Breast epithelium (tissue), 3 donors: Measurements from ENCODE around the gene ITLN1.

Source experiments
- POLR2A ChIP-seq: fragments of 450-650 bp; IDR thresholded peaks from one replicate; pipeline ENCODE4 v1.6.1; 2016; ENCODE audit warnings: antibody characterized with exemption, mild to moderate bottlenecking, moderate library complexity
- TF ChIP-seq, protein P1 (sequence below), 3 donors: fragments of 450-650 bp; IDR thresholded peaks; one replicate each; pipeline ENCODE4 v1.5.1; 2016 to 2017; ENCODE audit warnings: antibody characterized with exemption in 3 of 3, mild to moderate bottlenecking in 3 of 3, moderate library complexity in 3 of 3

DNA sequence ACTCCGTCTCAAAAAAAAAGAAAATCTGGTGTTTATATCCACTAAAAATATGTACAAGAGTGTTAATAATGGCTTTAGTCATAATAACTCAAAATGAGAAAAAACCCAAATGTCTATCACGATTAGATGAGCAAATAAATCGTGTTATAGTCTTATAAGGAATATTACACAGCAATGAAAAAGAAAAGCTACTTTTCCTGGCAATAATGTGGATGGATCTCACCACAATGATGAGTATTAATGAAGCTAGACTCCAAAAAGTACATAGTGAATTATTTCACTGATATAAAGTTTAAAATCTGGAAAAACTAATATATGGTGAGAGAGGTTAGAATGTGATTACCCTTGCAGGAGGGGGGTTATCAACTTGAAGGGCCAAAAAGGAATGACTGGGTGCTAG lies 32.0 kb downstream of the ITLN1 start:
- TF ChIP-seq, protein P1, sequence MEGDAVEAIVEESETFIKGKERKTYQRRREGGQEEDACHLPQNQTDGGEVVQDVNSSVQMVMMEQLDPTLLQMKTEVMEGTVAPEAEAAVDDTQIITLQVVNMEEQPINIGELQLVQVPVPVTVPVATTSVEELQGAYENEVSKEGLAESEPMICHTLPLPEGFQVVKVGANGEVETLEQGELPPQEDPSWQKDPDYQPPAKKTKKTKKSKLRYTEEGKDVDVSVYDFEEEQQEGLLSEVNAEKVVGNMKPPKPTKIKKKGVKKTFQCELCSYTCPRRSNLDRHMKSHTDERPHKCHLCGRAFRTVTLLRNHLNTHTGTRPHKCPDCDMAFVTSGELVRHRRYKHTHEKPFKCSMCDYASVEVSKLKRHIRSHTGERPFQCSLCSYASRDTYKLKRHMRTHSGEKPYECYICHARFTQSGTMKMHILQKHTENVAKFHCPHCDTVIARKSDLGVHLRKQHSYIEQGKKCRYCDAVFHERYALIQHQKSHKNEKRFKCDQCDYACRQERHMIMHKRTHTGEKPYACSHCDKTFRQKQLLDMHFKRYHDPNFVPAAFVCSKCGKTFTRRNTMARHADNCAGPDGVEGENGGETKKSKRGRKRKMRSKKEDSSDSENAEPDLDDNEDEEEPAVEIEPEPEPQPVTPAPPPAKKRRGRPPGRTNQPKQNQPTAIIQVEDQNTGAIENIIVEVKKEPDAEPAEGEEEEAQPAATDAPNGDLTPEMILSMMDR (IDR thresholded peaks at IDR 0.05), result no peak
- TF ChIP-seq POLR2A, result no peak
